HEK293 (cell line): Measurements from ENCODE around the gene CACHD1.

ENCODE experiments used
- CTCF ChIA-PET: fragments of 350-600 bp; formaldehyde crosslinking; extraction: SDS; loops from one replicate; lab custom pipeline; 2021; ENCODE audit warnings: antibody characterized with exemption; lab: Yijun Ruan, JAX
- POLR2A ChIA-PET: fragments of 300-600 bp; formaldehyde crosslinking; extraction: SDS; loops from one replicate; lab custom pipeline; 2020; ENCODE audit warnings: antibody characterized with exemption, inconsistent platforms; lab: Yijun Ruan, JAX
- H3K27ac ChIP-seq: fragments of 200-500 bp; sonication (Bioruptor generic); 2 replicates; pipeline ENCODE4 v1.5.1; 2014; ENCODE audit warnings: low read depth, low read length, control low read depth, inconsistent platforms; ENCODE audit errors: extremely low read depth
- H3K36me3 ChIP-seq, 2 experiments: fragments of 200-500 bp in 1 of 2; sonication (Bioruptor generic) in 1 of 2; 1 replicate in 1 of 2; 2 replicates in 1 of 2; pipeline ENCODE4 v1.5.1; 2014 to 2017; ENCODE audit warnings: inconsistent platforms in 2 of 2, low read length in 2 of 2; ENCODE audit not compliant: control insufficient read depth in 2 of 2, insufficient read depth in 1 of 2
- H3K4me1 ChIP-seq: fragments of 200-500 bp; sonication (Bioruptor generic); 2 replicates; pipeline ENCODE4 v1.5.1; 2014; ENCODE audit warnings: mild to moderate bottlenecking, low read length, inconsistent platforms; ENCODE audit not compliant: control insufficient read depth, insufficient read depth
- H3K4me3 ChIP-seq: 2 replicates; pipeline ENCODE4 v1.5.1; 2011; ENCODE audit warnings: low read depth, mild to moderate bottlenecking, control low read depth, low read length, moderate library complexity
- H3K9me3 ChIP-seq: fragments of 200-500 bp; sonication (Bioruptor generic); 2 replicates; pipeline ENCODE4 v1.5.1; 2014; ENCODE audit warnings: low read depth, low read length, inconsistent platforms; ENCODE audit not compliant: control insufficient read depth, insufficient read depth
- EGR2 ChIP-seq: fragments of 450-650 bp; formaldehyde crosslinking; IDR thresholded peaks from 2 replicates; pipeline ENCODE4 v1.5.1; 2016; ENCODE audit warnings: low read depth, missing biosample characterization, missing genetic modification characterization
- GLIS2 ChIP-seq: fragments of 450-650 bp; formaldehyde crosslinking; IDR thresholded peaks from 2 replicates; pipeline ENCODE4 v1.5.1; 2016; ENCODE audit warnings: missing biosample characterization, missing genetic modification characterization
- KLF10 ChIP-seq: fragments of 450-650 bp; IDR thresholded peaks from 2 replicates; pipeline ENCODE4 v1.5.1; 2018; ENCODE audit warnings: missing biosample characterization, mild to moderate bottlenecking, missing genetic modification characterization
- KLF9 ChIP-seq: fragments of 450-650 bp; formaldehyde crosslinking; IDR thresholded peaks from 2 replicates; pipeline ENCODE4 v1.5.1; 2016; ENCODE audit warnings: missing biosample characterization, missing genetic modification characterization, low read depth
- SP7 ChIP-seq: fragments of 450-650 bp; formaldehyde crosslinking; IDR thresholded peaks from 2 replicates; pipeline ENCODE4 v1.5.1; 2016; ENCODE audit warnings: missing biosample characterization, missing genetic modification characterization
- ZBTB21 ChIP-seq: fragments of 450-650 bp; formaldehyde crosslinking; IDR thresholded peaks from 2 replicates; pipeline ENCODE4 v1.5.1; 2017; ENCODE audit warnings: missing biosample characterization, missing genetic modification characterization
- ZFHX2 ChIP-seq: fragments of 450-650 bp; formaldehyde crosslinking; conservative IDR thresholded peaks from 2 replicates; pipeline ENCODE4 v1.5.1; 2016; ENCODE audit warnings: missing biosample characterization, missing genetic modification characterization
- ZFP3 ChIP-seq: fragments of 450-650 bp; formaldehyde crosslinking; IDR thresholded peaks from 2 replicates; pipeline ENCODE4 v1.5.1; 2016; ENCODE audit warnings: low read depth, missing biosample characterization, missing genetic modification characterization
- ZFP41 ChIP-seq: fragments of 450-650 bp; formaldehyde crosslinking; IDR thresholded peaks from 2 replicates; pipeline ENCODE4 v1.5.1; 2016; ENCODE audit warnings: missing biosample characterization, missing genetic modification characterization, borderline replicate concordance
- ZNF121 ChIP-seq: fragments of 450-650 bp; formaldehyde crosslinking; IDR thresholded peaks from 2 replicates; pipeline ENCODE4 v1.5.1; 2016; ENCODE audit warnings: missing biosample characterization, missing genetic modification characterization
- ZNF239 ChIP-seq: fragments of 450-650 bp; formaldehyde crosslinking; IDR thresholded peaks from 2 replicates; pipeline ENCODE4 v1.5.1; 2016; ENCODE audit warnings: missing biosample characterization, missing genetic modification characterization
- ZNF335 ChIP-seq: fragments of 450-650 bp; formaldehyde crosslinking; conservative IDR thresholded peaks from 2 replicates; pipeline ENCODE4 v1.5.1; 2016; ENCODE audit warnings: missing biosample characterization, missing genetic modification characterization
- ZNF433 ChIP-seq: fragments of 450-650 bp; formaldehyde crosslinking; IDR thresholded peaks from 2 replicates; pipeline ENCODE4 v1.5.1; 2016; ENCODE audit warnings: missing biosample characterization, missing genetic modification characterization, low read depth
- ZNF654 ChIP-seq: fragments of 450-650 bp; formaldehyde crosslinking; IDR thresholded peaks from 2 replicates; pipeline ENCODE4 v1.5.1; 2016; ENCODE audit warnings: low read depth, missing biosample characterization, missing genetic modification characterization
- ZNF660 ChIP-seq: fragments of 450-650 bp; IDR thresholded peaks from 2 replicates; pipeline ENCODE4 v1.5.1; 2018; ENCODE audit warnings: missing biosample characterization, mild to moderate bottlenecking, missing genetic modification characterization
- ZNF843 ChIP-seq: fragments of 450-650 bp; formaldehyde crosslinking; IDR thresholded peaks from 2 replicates; pipeline ENCODE4 v1.5.1; 2016; ENCODE audit warnings: missing biosample characterization, missing genetic modification characterization
- TF ChIP-seq, protein P1 (sequence below): fragments of 450-650 bp; formaldehyde crosslinking; IDR thresholded peaks from 2 replicates; pipeline ENCODE4 v1.5.1; 2016; ENCODE audit warnings: missing biosample characterization, missing genetic modification characterization
- TF ChIP-seq, protein P2 (sequence below): fragments of 450-650 bp; formaldehyde crosslinking; IDR thresholded peaks from 2 replicates; pipeline ENCODE4 v1.5.1; 2017; ENCODE audit warnings: missing biosample characterization, missing genetic modification characterization
- TF ChIP-seq, protein P3 (sequence below): fragments of 450-650 bp; formaldehyde crosslinking; IDR thresholded peaks from 2 replicates; pipeline ENCODE4 v1.5.1; 2017; ENCODE audit warnings: missing biosample characterization, missing genetic modification characterization
- TF ChIP-seq, protein P4 (sequence below): fragments of 450-650 bp; formaldehyde crosslinking; IDR thresholded peaks from 2 replicates; pipeline ENCODE4 v1.5.0; 2017; ENCODE audit warnings: missing biosample characterization, missing genetic modification characterization, borderline replicate concordance

Gene CACHD1

DNA sequence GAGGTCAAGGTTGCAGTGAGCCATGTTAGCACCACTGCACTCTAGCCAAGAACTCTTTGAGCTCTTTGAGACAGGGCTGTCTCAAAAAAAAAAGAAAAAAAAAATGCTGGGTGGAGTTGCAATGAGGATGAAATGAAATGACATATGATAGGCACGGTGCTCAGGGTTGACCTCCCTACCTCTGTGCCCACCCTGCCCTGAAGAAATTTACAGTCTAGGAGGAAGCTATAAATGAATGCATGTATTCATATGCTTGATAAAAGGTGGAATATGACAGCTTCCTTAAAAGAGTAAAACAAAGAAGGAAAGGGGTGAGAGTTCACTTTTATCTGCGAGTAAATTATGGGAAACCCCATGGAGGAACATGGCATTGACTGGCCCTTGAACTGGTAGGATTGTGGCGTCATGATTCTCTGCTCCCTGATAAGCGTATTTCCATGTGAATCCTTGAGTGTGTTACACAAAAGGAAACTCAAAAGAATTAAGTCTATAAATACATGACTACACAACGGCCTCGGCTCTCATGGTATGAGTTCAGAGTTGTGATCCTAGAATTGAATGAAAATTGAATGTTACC lies 215.9 kb downstream of the CACHD1 start:
- Histone ChIP-seq H3K36me3 (peaks cover 22 to 48% of the 10 kb centered on the region in 2 experiments; a peak in 2 of 3 replicates), H3K4me1 (no peaks in the 10 kb centered on the region), H3K27ac (no peak overlapping the region), H3K9me3 (no peaks in the 10 kb centered on the region)
- TF ChIP-seq ZNF843 (tag by site-specific recombination) (no peak), ZFP41 (tag by site-specific recombination) (no peak), ZFP3 (tag by site-specific recombination) (no peak), GLIS2 (tag by site-specific recombination) (no peak), ZNF121 (tag by site-specific recombination) (no peak), ZNF239 (tag by site-specific recombination) (no peak), ZNF335 (tag by site-specific recombination) (no peak), ZBTB21 (tag by site-specific recombination) (no peak)
- TF ChIP-seq, protein P1, sequence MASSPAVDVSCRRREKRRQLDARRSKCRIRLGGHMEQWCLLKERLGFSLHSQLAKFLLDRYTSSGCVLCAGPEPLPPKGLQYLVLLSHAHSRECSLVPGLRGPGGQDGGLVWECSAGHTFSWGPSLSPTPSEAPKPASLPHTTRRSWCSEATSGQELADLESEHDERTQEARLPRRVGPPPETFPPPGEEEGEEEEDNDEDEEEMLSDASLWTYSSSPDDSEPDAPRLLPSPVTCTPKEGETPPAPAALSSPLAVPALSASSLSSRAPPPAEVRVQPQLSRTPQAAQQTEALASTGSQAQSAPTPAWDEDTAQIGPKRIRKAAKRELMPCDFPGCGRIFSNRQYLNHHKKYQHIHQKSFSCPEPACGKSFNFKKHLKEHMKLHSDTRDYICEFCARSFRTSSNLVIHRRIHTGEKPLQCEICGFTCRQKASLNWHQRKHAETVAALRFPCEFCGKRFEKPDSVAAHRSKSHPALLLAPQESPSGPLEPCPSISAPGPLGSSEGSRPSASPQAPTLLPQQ (tag by site-specific recombination) = no peak
- TF ChIP-seq, protein P2, sequence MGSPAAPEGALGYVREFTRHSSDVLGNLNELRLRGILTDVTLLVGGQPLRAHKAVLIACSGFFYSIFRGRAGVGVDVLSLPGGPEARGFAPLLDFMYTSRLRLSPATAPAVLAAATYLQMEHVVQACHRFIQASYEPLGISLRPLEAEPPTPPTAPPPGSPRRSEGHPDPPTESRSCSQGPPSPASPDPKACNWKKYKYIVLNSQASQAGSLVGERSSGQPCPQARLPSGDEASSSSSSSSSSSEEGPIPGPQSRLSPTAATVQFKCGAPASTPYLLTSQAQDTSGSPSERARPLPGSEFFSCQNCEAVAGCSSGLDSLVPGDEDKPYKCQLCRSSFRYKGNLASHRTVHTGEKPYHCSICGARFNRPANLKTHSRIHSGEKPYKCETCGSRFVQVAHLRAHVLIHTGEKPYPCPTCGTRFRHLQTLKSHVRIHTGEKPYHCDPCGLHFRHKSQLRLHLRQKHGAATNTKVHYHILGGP = no peak
- TF ChIP-seq, all 188 proteins: peak for 0
- CTCF ChIA-PET = interaction anchor here (0.6 to 1.5 kb wide), 5 partner anchors 9 to 275 kb away, joined by 3 to 12 read pairs (median 4); no protein-coding TSS in a partner anchor
- H3K4me3 ChIP-seq = no peak overlapping the region
- POLR2A ChIA-PET = no interaction called here

DNA sequence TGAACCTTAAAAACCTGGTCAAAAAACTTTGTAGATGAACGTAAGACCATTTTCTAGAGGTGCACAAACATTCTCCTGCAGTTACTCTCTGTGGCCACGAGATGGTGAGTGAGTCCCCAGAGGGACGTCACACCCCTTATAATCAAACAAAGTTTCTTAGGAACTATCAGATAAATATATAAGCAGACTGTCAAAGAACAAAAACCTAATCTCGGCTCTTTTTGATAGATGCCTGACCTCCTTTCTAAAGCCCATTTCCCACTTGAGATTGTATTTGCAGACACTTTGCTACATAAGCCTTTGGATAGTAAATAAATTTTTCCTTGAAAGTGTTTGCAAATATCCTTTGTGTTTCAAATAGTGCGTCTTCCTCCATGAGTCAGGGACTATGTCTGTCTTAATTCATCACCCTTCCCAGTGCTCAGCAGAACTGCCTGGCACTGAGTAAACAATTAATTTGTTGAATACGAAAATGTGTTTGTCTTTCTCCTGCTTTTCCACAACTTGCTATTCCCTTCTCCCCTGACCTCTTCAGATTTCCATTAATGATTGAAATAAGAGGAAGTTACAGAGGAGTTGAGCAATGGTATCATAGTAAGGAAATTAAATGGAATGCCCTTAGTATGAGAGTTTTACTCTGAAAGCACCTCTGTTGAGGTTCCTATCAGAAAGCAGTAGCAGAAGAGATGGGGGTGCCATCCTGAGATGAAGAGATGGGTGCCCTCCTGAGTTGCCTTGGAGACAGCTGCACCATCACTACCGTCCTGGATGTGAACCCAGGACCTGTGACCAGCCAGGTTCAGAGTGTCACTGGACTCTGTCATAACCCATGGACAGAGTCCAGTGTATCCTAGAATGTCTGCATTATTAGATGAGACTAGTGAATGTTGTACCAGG lies 217.1 kb downstream of the CACHD1 start:
- no peak overlapping the region for H3K27ac ChIP-seq
- CTCF ChIA-PET = interaction anchor here (1.2 kb wide), 1 partner anchor 10 kb away, joined by 3 read pairs; no protein-coding TSS in a partner anchor

DNA sequence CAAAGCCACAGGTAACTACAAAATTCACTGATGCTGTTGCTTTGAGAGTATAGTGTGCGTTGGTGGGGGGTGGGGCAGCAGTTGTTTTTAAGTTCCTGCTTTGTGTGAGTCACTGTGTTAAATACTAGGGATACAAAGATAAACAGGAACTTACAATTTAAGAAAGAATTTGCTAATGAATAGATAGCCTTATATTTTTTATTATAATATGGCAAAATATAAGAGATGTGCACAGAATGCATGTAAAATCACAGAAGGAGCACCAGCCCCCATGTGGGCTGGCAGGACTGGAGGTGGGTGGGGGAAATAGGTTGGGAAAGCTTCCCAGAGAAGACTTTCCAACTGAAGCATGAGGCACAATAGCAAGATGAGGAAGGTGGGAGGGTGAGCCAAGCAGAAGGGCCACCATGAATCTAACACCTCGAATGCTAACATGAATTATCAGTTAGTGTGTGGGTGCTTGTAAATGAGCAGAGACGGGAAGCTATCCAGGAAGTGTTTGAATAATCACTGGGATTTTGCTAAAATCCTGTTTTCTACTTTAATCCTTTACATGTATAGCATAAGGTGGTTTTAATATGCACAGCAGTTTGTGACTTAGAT lies 217.9 kb downstream of the CACHD1 start:
- ChIA-PET CTCF (interaction anchor here (0.8 to 1.6 kb wide), 3 partner anchors 11 to 109 kb away, joined by 3 read pairs; no protein-coding TSS in a partner anchor), POLR2A (no interaction called here)
- TF ChIP-seq, protein P3, sequence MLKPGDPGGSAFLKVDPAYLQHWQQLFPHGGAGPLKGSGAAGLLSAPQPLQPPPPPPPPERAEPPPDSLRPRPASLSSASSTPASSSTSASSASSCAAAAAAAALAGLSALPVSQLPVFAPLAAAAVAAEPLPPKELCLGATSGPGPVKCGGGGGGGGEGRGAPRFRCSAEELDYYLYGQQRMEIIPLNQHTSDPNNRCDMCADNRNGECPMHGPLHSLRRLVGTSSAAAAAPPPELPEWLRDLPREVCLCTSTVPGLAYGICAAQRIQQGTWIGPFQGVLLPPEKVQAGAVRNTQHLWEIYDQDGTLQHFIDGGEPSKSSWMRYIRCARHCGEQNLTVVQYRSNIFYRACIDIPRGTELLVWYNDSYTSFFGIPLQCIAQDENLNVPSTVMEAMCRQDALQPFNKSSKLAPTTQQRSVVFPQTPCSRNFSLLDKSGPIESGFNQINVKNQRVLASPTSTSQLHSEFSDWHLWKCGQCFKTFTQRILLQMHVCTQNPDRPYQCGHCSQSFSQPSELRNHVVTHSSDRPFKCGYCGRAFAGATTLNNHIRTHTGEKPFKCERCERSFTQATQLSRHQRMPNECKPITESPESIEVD (tag by site-specific recombination) = no peak
- TF ChIP-seq ZFHX2 (tag by site-specific recombination) = peak; percentile 48; the same call in 1 of the 2 replicates
- TF ChIP-seq, protein P4, sequence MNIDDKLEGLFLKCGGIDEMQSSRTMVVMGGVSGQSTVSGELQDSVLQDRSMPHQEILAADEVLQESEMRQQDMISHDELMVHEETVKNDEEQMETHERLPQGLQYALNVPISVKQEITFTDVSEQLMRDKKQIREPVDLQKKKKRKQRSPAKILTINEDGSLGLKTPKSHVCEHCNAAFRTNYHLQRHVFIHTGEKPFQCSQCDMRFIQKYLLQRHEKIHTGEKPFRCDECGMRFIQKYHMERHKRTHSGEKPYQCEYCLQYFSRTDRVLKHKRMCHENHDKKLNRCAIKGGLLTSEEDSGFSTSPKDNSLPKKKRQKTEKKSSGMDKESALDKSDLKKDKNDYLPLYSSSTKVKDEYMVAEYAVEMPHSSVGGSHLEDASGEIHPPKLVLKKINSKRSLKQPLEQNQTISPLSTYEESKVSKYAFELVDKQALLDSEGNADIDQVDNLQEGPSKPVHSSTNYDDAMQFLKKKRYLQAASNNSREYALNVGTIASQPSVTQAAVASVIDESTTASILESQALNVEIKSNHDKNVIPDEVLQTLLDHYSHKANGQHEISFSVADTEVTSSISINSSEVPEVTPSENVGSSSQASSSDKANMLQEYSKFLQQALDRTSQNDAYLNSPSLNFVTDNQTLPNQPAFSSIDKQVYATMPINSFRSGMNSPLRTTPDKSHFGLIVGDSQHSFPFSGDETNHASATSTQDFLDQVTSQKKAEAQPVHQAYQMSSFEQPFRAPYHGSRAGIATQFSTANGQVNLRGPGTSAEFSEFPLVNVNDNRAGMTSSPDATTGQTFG (tag by site-specific recombination) = no peak
- TF ChIP-seq EGR2 (tag by site-specific recombination) = peak; percentile 53; the same call in 1 of the 2 replicates
- TF ChIP-seq SP7 (tag by site-specific recombination) = no peak
- H3K4me1 ChIP-seq = no peaks in the 10 kb centered on the region
- H3K27ac ChIP-seq = no peak overlapping the region
- H3K9me3 ChIP-seq = no peaks in the 10 kb centered on the region
- no peak overlapping the region for H3K4me3 ChIP-seq
- peaks cover 12 to 44% of the 10 kb centered on the region in 2 experiments; a peak in 2 of 3 replicates for H3K36me3 ChIP-seq

More for the DNA sequence above, 217.1 kb downstream of the CACHD1 start:
- H3K9me3 ChIP-seq = no peaks in the 10 kb centered on the region
- no peaks in the 10 kb centered on the region for H3K4me1 ChIP-seq
- TF ChIP-seq ZNF433 = no peak
- TF ChIP-seq ZNF654 = peak; percentile 57
- 0 out of 2 replicates have a peak, but pooled peaks have one; percentile 49 for TF ChIP-seq KLF10 (tag by site-specific recombination)
- TF ChIP-seq ZNF660 = peak; percentile 46; the same call in 1 of the 2 replicates
- TF ChIP-seq KLF9 (tag by site-specific recombination) = peak; percentile 51; the same call in 1 of the 2 replicates
- H3K36me3 ChIP-seq = peaks cover 14 to 48% of the 10 kb centered on the region in 2 experiments; a peak in 2 of 3 replicates
- no peak overlapping the region for H3K4me3 ChIP-seq
- POLR2A ChIA-PET = no interaction called here
